ENCODE measurements around the gene DUSP8.
A peak's percentile ranks its signal among the peaks of the same experiment; 100 is the strongest.

DUSP8 gene

GRCh38 chr11:1574933-1575242, 2.8 kb upstream of the DUSP8 start:
- DNase-seq (ENCODE audit: low read depth), result no peak
- TF ChIP-seq CTCF (IDR thresholded peaks at IDR 0.05; ENCODE audit: control insufficient read depth, insufficient read depth, low read depth, low read length, missing control alignments), result no peak
- no peak overlapping the region for H3K4me3 ChIP-seq (ENCODE audit: control insufficient read depth, low read depth, low read length)

GRCh38 chr11:1574238-1574932, 2.3 kb upstream of the DUSP8 start:
- peak; percentile 62 for TF ChIP-seq CTCF (IDR thresholded peaks at IDR 0.05; ENCODE audit: control insufficient read depth, insufficient read depth, low read depth, low read length, missing control alignments)
- DNase-seq (ENCODE audit: low read depth), result no peak
- no peak overlapping the region for H3K4me3 ChIP-seq (ENCODE audit: control insufficient read depth, low read depth, low read length)

GRCh38 chr11:1573903-1574237, 1.8 kb upstream of the DUSP8 start:
- DNase-seq (ENCODE audit: low read depth), result no peak
- no peak for TF ChIP-seq CTCF (IDR thresholded peaks at IDR 0.05; ENCODE audit: control insufficient read depth, insufficient read depth, low read depth, low read length, missing control alignments)
- H3K4me3 ChIP-seq (ENCODE audit: control insufficient read depth, low read depth, low read length), result no peak overlapping the region

GRCh38 chr11:1573077-1573902, 1.2 kb upstream of the DUSP8 start:
- no peak for TF ChIP-seq CTCF (IDR thresholded peaks at IDR 0.05; ENCODE audit: control insufficient read depth, insufficient read depth, low read depth, low read length, missing control alignments)
- no peak for DNase-seq (ENCODE audit: low read depth)
- H3K4me3 ChIP-seq (ENCODE audit: control insufficient read depth, low read depth, low read length), result no peak overlapping the region

- DNase-seq (ENCODE audit: low read depth), result no peak
- no peak for TF ChIP-seq CTCF (IDR thresholded peaks at IDR 0.05; ENCODE audit: control insufficient read depth, insufficient read depth, low read depth, low read length, missing control alignments)
- no peak overlapping the region for H3K4me3 ChIP-seq (ENCODE audit: control insufficient read depth, low read depth, low read length)
These were observed 293 bp downstream of the DUSP8 start for GRCh38 chr11:1571760-1572196.

GRCh38 chr11:1570896-1571759, 943 bp downstream of the DUSP8 start:
- no peak for DNase-seq (ENCODE audit: low read depth)
- TF ChIP-seq CTCF (IDR thresholded peaks at IDR 0.05; ENCODE audit: control insufficient read depth, insufficient read depth, low read depth, low read length, missing control alignments), result no peak

More at GRCh38 chr11:1570896-1571759, 943 bp downstream of the DUSP8 start:
- H3K4me3 ChIP-seq (ENCODE audit: control insufficient read depth, low read depth, low read length), result peak overlapping the region; percentile 23

Data from AG09309 (cell line).